ENCODE measurements around the gene COA3.

The COA3 gene

GRCh38 chr17:42781639-42782165, 16.8 kb downstream of the COA3 start:
- no peak for TF ChIP-seq ZNF70 (CRISPR knock-in tag; IDR thresholded peaks at IDR 0.05)
- no peak for TF ChIP-seq ZFP3 (CRISPR knock-in tag; IDR thresholded peaks at IDR 0.05)
- no peak for TF ChIP-seq POU6F1 (CRISPR knock-in tag; IDR thresholded peaks at IDR 0.05; ENCODE audit: borderline replicate concordance, low read depth)
- no peak for TF ChIP-seq SNAI2 (CRISPR knock-in tag; IDR thresholded peaks at IDR 0.05)
- TF ChIP-seq PPARA (CRISPR knock-in tag; IDR thresholded peaks at IDR 0.05; ENCODE audit: borderline replicate concordance): no peak
- TF ChIP-seq TSHZ2 (CRISPR knock-in tag; IDR thresholded peaks at IDR 0.05): no peak
- TF ChIP-seq ZNF565 (CRISPR knock-in tag; conservative IDR thresholded peaks at IDR 0.05; ENCODE audit: low read depth): no peak
- TF ChIP-seq GLIS3 (CRISPR knock-in tag; IDR thresholded peaks at IDR 0.05): no peak
- no peak for TF ChIP-seq CSDC2 (CRISPR knock-in tag; IDR thresholded peaks at IDR 0.05)
- TF ChIP-seq RARB (CRISPR knock-in tag; IDR thresholded peaks at IDR 0.05): no peak
- TF ChIP-seq, protein P1, sequence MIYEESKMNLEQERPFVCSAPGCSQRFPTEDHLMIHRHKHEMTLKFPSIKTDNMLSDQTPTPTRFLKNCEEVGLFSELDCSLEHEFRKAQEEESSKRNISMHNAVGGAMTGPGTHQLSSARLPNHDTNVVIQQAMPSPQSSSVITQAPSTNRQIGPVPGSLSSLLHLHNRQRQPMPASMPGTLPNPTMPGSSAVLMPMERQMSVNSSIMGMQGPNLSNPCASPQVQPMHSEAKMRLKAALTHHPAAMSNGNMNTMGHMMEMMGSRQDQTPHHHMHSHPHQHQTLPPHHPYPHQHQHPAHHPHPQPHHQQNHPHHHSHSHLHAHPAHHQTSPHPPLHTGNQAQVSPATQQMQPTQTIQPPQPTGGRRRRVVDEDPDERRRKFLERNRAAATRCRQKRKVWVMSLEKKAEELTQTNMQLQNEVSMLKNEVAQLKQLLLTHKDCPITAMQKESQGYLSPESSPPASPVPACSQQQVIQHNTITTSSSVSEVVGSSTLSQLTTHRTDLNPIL (CRISPR knock-in tag; IDR thresholded peaks at IDR 0.05; ENCODE audit: low read depth): no peak
- no peak for TF ChIP-seq CSRNP3 (CRISPR knock-in tag; IDR thresholded peaks at IDR 0.05)
- no peak for TF ChIP-seq BACH2 (CRISPR knock-in tag; IDR thresholded peaks at IDR 0.05; ENCODE audit: borderline replicate concordance)
- TF ChIP-seq ZNF8 (CRISPR knock-in tag; IDR thresholded peaks at IDR 0.05): no peak
- ATAC-seq: peak; percentile 11; the same call in 2 of the 3 replicates

DNA sequence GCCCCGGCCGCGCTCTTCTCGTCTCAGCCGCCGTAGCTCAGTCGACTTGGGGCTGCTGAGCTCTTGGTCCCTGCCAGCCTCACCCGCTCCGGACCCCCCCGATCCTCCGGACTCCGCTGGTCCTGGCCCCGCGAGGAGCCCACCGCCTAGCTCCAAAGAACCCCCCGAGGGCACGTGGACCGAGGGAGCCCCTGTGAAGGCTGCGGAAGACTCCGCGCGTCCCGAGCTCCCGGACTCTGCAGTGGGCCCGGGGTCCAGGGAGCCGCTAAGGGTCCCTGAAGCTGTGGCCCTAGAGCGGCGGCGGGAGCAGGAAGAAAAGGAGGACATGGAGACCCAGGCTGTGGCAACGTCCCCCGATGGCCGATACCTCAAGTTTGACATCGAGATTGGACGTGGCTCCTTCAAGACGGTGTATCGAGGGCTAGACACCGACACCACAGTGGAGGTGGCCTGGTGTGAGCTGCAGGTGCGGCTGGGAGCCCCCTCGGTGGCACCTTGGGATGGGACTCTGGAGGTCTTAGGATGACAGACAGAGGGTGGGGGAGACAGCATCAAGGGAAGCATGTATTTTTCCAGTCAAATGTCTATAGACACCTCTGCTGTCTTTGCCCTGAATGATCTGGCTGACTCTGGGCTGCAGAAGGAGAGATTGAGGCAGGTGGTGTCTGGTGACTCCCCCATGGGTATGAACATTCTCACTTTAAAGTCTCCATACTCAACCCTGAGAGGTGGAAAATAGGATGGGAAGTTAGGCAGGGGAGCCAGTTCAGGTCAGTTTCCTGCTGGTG, 17.5 kb downstream of the COA3 start:
- TF ChIP-seq TCF4 (CRISPR knock-in tag; IDR thresholded peaks at IDR 0.05; ENCODE audit: borderline replicate concordance): no peak
- no peak for TF ChIP-seq TOX (CRISPR knock-in tag; IDR thresholded peaks at IDR 0.05; ENCODE audit: borderline replicate concordance)
- TF ChIP-seq POU6F1 (CRISPR knock-in tag; IDR thresholded peaks at IDR 0.05; ENCODE audit: borderline replicate concordance, low read depth): no peak
- TF ChIP-seq BACH2 (CRISPR knock-in tag; IDR thresholded peaks at IDR 0.05; ENCODE audit: borderline replicate concordance): no peak
- no peak for TF ChIP-seq PPARA (CRISPR knock-in tag; IDR thresholded peaks at IDR 0.05; ENCODE audit: borderline replicate concordance)
- TF ChIP-seq ZNF565 (CRISPR knock-in tag; conservative IDR thresholded peaks at IDR 0.05; ENCODE audit: low read depth): no peak
- no peak for TF ChIP-seq RARB (CRISPR knock-in tag; IDR thresholded peaks at IDR 0.05)
- TF ChIP-seq CSRNP3 (CRISPR knock-in tag; IDR thresholded peaks at IDR 0.05): no peak
- no peak for TF ChIP-seq SNAI2 (CRISPR knock-in tag; IDR thresholded peaks at IDR 0.05)
- no peak for TF ChIP-seq ZFP30 (CRISPR knock-in tag; IDR thresholded peaks at IDR 0.05)
- no peak for TF ChIP-seq ESRRG (CRISPR knock-in tag; IDR thresholded peaks at IDR 0.05)
- TF ChIP-seq, protein P2, sequence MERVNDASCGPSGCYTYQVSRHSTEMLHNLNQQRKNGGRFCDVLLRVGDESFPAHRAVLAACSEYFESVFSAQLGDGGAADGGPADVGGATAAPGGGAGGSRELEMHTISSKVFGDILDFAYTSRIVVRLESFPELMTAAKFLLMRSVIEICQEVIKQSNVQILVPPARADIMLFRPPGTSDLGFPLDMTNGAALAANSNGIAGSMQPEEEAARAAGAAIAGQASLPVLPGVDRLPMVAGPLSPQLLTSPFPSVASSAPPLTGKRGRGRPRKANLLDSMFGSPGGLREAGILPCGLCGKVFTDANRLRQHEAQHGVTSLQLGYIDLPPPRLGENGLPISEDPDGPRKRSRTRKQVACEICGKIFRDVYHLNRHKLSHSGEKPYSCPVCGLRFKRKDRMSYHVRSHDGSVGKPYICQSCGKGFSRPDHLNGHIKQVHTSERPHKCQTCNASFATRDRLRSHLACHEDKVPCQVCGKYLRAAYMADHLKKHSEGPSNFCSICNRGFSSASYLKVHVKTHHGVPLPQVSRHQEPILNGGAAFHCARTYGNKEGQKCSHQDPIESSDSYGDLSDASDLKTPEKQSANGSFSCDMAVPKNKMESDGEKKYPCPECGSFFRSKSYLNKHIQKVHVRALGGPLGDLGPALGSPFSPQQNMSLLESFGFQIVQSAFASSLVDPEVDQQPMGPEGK (CRISPR knock-in tag; IDR thresholded peaks at IDR 0.05; ENCODE audit: borderline replicate concordance): no peak; the same call in 1 of the 2 replicates
- no peak for TF ChIP-seq OSR1 (CRISPR knock-in tag; IDR thresholded peaks at IDR 0.05)
- ATAC-seq: peak; percentile 36
